HCT116 (cell line): ENCODE data around the gene IRAK4. TPM values are rescaled to one million over a fixed set of nuclear protein-coding genes. Genes with fewer than 3 reads are reported as not detected.

Experiments
- ATAC-seq: fragments of 200-7000 bp; cut with Tn5 transposase; 2 replicates; pipeline ENCODE4 v1.9.1; 2020; ENCODE audit warnings: mild to moderate bottlenecking, moderate library complexity
- BruUV-seq: library from RNA; stranded (reverse); fragments of 400-500 nt; replicated peaks from 2 replicates; lab custom pipeline; 2021; lab: Mats Ljungman, UMichigan
- CTCF ChIA-PET: fragments of 300-600 bp; sonication (Branson Sonifier 250); formaldehyde crosslinking; loops from one replicate; lab custom pipeline; 2021; ENCODE audit warnings: antibody characterized with exemption; lab: Charles Lee
- POLR2A ChIA-PET: fragments of 300-600, 350-600 bp; sonication (Branson Sonifier 250); formaldehyde crosslinking; loops from one replicate; lab custom pipeline; 2021; ENCODE audit warnings: antibody characterized with exemption; lab: Charles Lee
- RAD21 ChIA-PET, 2 experiments: fragments of 300-600 bp; sonication (Branson Sonifier 250); formaldehyde crosslinking; loops; one replicate each; lab custom pipeline; 2023; ENCODE audit warnings: low total read pairs in 2 of 2; ENCODE audit not compliant: uncharacterized antibody in 2 of 2, unreplicated experiment in 2 of 2, low non-redundant PET in 1 of 2; lab: Charles Lee
- DNase-seq: peaks from one replicate; pipeline ENCODE4 v3.0.0-alpha.2; 2010; ENCODE audit warnings: low read depth, low spot score
- H2AFZ ChIP-seq: fragments of 200-600 bp; shearing (Covaris generic), sonication (generic); 2 replicates; pipeline ENCODE4 v1.6.1; 2017; ENCODE audit warnings: low read depth, mixed run types, mixed read lengths, antibody characterized with exemption, low read length; ENCODE audit not compliant: poor library complexity, severe bottlenecking
- H3K27ac ChIP-seq: 2 replicates; pipeline ENCODE4 v1.5.1; 2012; ENCODE audit warnings: low read depth, low read length
- H3K27me3 ChIP-seq: fragments of 200-600 bp; sonication (generic); 2 replicates; pipeline ENCODE4 v1.6.1; 2016; ENCODE audit warnings: mixed run types, low read length, mixed read lengths; ENCODE audit not compliant: insufficient read depth
- H3K36me3 ChIP-seq, 2 experiments: fragments of 200-500 bp in 1 of 2; fragments of 200-600 bp in 1 of 2; sonication (Bioruptor generic) in 1 of 2; sonication (generic) in 1 of 2; 2 replicates each; pipeline versions ENCODE4 v1.5.1 to v1.6.1; 2014 to 2016; ENCODE audit warnings: low read length in 2 of 2, inconsistent platforms in 1 of 2, mixed read lengths in 1 of 2, mixed run types in 1 of 2; ENCODE audit not compliant: insufficient read depth in 2 of 2, control insufficient read depth in 1 of 2
- H3K4me1 ChIP-seq, 2 experiments: fragments of 200-600 bp in 1 of 2; sonication (generic) in 1 of 2; 2 replicates each; pipeline versions ENCODE4 v1.5.1 to v1.6.1; 2012 to 2017; ENCODE audit warnings: low read length in 2 of 2, inconsistent platforms in 1 of 2, mild to moderate bottlenecking in 1 of 2, mixed read lengths in 1 of 2, mixed run types in 1 of 2, moderate library complexity in 1 of 2; ENCODE audit not compliant: insufficient read depth in 2 of 2, control insufficient read depth in 1 of 2
- H3K4me2 ChIP-seq: fragments of 200-600 bp; sonication (generic); 2 replicates; pipeline ENCODE4 v1.6.1; 2017; ENCODE audit warnings: mixed run types, low read length, mixed read lengths
- H3K4me3 ChIP-seq, 2 experiments: fragments of 200-600 bp in 1 of 2; sonication (generic) in 1 of 2; replicated peaks in 1 of 2; 2 replicates each; pipeline ENCODE4 v1.5.1; 2011 to 2016; ENCODE audit warnings: low read length in 2 of 2, control low read depth in 1 of 2, low read depth in 1 of 2, mild to moderate bottlenecking in 1 of 2, mixed read lengths in 1 of 2, mixed run types in 1 of 2
- H3K79me2 ChIP-seq: fragments of 200-600 bp; sonication (generic); 2 replicates; pipeline ENCODE4 v1.6.1; 2017; ENCODE audit warnings: mild to moderate bottlenecking, mixed run types, low read length, moderate library complexity, mixed read lengths; ENCODE audit not compliant: insufficient read depth
- H3K9ac ChIP-seq: fragments of 200-600 bp; sonication (generic); 2 replicates; pipeline ENCODE4 v1.6.1; 2016; ENCODE audit warnings: low read length, mixed read lengths
- H3K9me2 ChIP-seq: fragments of 200-600 bp; sonication (generic), shearing (Covaris generic); 2 replicates; pipeline ENCODE4 v1.6.1; 2017; ENCODE audit warnings: mixed run types, mild to moderate bottlenecking, moderate library complexity; ENCODE audit not compliant: insufficient read depth
- H3K9me3 ChIP-seq, 2 experiments: fragments of 200-500 bp in 1 of 2; fragments of 200-600 bp in 1 of 2; sonication (Bioruptor generic) in 1 of 2; sonication (generic) in 1 of 2; 2 replicates each; pipeline ENCODE4 v1.6.1; 2014 to 2017; ENCODE audit warnings: low read length in 2 of 2, mixed read lengths in 2 of 2, inconsistent platforms in 1 of 2, low read depth in 1 of 2, mild to moderate bottlenecking in 1 of 2, mixed run types in 1 of 2, moderate library complexity in 1 of 2; ENCODE audit not compliant: control insufficient read depth in 1 of 2, insufficient read depth in 1 of 2
- H4K20me1 ChIP-seq: fragments of 200-600 bp; sonication (generic), shearing (Covaris generic); 2 replicates; pipeline ENCODE4 v1.6.1; 2017; ENCODE audit warnings: mixed run types, mild to moderate bottlenecking, moderate library complexity; ENCODE audit not compliant: insufficient read depth
- ATF3 ChIP-seq: IDR thresholded peaks from 2 replicates; pipeline ENCODE4 v1.6.1; 2012
- CBX3 ChIP-seq: IDR thresholded peaks from 2 replicates; pipeline ENCODE4 v1.6.1; 2012; ENCODE audit warnings: low read depth
- CEBPB ChIP-seq: IDR thresholded peaks from 2 replicates; pipeline ENCODE4 v1.6.1; 2012; ENCODE audit warnings: low read depth
- CTCF ChIP-seq, 3 experiments: fragments of 200-600 bp in 1 of 3; sonication (generic) in 1 of 3; IDR thresholded peaks in 2 of 3; conservative IDR thresholded peaks in 1 of 3; 2 replicates each; pipeline ENCODE4 v1.5.1; 2012 to 2017; ENCODE audit warnings: low read depth in 2 of 3, low read length in 2 of 3, antibody characterized with exemption in 1 of 3, borderline replicate concordance in 1 of 3, control low read depth in 1 of 3, mild to moderate bottlenecking in 1 of 3, mixed read lengths in 1 of 3, mixed run types in 1 of 3, moderate library complexity in 1 of 3; ENCODE audit not compliant: insufficient read depth in 1 of 3
- EGR1 ChIP-seq: IDR thresholded peaks from 2 replicates; pipeline ENCODE4 v1.6.1; 2012; ENCODE audit warnings: low read depth
- EZH2 ChIP-seq: fragments of 200-600 bp; sonication (generic); IDR thresholded peaks from 2 replicates; pipeline ENCODE4 v1.6.1; 2017; ENCODE audit warnings: antibody characterized with exemption, mixed run types
- FOSL1 ChIP-seq: IDR thresholded peaks from 2 replicates; pipeline ENCODE4 v1.6.1; 2012; ENCODE audit warnings: low read depth
- POLR2A ChIP-seq: IDR thresholded peaks from 2 replicates; pipeline ENCODE4 v1.7.0; 2011; ENCODE audit warnings: borderline replicate concordance; ENCODE audit not compliant: insufficient read depth, insufficient read length; ENCODE audit errors: extremely low read depth
- POLR2AphosphoS5 ChIP-seq: IDR thresholded peaks from 2 replicates; pipeline ENCODE4 v1.6.1; 2011; ENCODE audit warnings: mild to moderate bottlenecking, low read depth, low read length, moderate library complexity
- SP1 ChIP-seq: IDR thresholded peaks from 2 replicates; pipeline ENCODE4 v1.6.1; 2012; ENCODE audit warnings: low read depth
- SRF ChIP-seq: IDR thresholded peaks from 2 replicates; pipeline ENCODE4 v1.6.1; 2012; ENCODE audit warnings: low read depth
- YY1 ChIP-seq: IDR thresholded peaks from 2 replicates; pipeline ENCODE4 v1.6.1; 2011; ENCODE audit warnings: low read length, low read depth, moderate library complexity, mild to moderate bottlenecking; ENCODE audit not compliant: insufficient replicate concordance; ENCODE audit errors: extremely low read depth
- ZBTB33 ChIP-seq: IDR thresholded peaks from 2 replicates; pipeline ENCODE4 v1.6.1; 2011; ENCODE audit warnings: mild to moderate bottlenecking, low read length, moderate library complexity; ENCODE audit not compliant: insufficient replicate concordance; ENCODE audit errors: extremely low read depth
- ZNF274 ChIP-seq: fragments of 200-500 bp; sonication (Bioruptor generic); IDR thresholded peaks from 2 replicates; pipeline ENCODE4 v1.6.1; 2014; ENCODE audit warnings: mild to moderate bottlenecking, low read depth, low read length, inconsistent platforms
- intact Hi-C: fragments of 100-400 bp; cut with micrococcal nuclease; formaldehyde crosslinking; loops from 2 replicates; pipeline ENCODE4 v1.10.0; 2022
- total RNA-seq: library from RNA; stranded (reverse); gene quantifications from one replicate; pipeline ENCODE4 v1.2.1, GENCODE V29; 2021; ENCODE audit not compliant: unreplicated experiment

Gene IRAK4
- total RNA-seq, 1 experiment from 2014 or later: 6.9 TPM

- Histone ChIP-seq H3K9me3 (no peaks in the 10 kb centered on the region), H3K27me3 (no peaks in the 10 kb centered on the region), H3K4me1 (peaks cover 0 to 16% of the 10 kb centered on the region in 2 experiments; a peak in 2 of 4 replicates), H3K4me2 (no peak overlapping the region), H3K4me3 (no peak overlapping the region), H3K9ac (no peak overlapping the region), H3K9me2 (no peaks in the 10 kb centered on the region), H3K36me3 (no peaks in the 10 kb centered on the region), H4K20me1 (no peaks in the 10 kb centered on the region), H3K79me2 (no peaks in the 10 kb centered on the region), H2AFZ (no peak overlapping the region), H3K27ac (no peak overlapping the region)
- ChIA-PET POLR2A (no interaction called here), CTCF (no interaction called here), RAD21 (no interaction called here)
- ATAC-seq: no peak
- no TSS peak for BruUV-seq
- DNase-seq: no peak
- no peak for TF ChIP-seq CEBPB
- TF ChIP-seq SP1: no peak
- no peak for TF ChIP-seq CBX3
- no peak for TF ChIP-seq SRF
- TF ChIP-seq YY1: no peak
- TF ChIP-seq FOSL1: no peak
- no peak for TF ChIP-seq ZBTB33
- intact Hi-C loops: no loop called here
Observed at GRCh38 chr12:43832463-43833168, 73.9 kb downstream of the IRAK4 start.

- intact Hi-C loops: no loop called here
- peak overlapping the region; percentile 85 for H2AFZ ChIP-seq
- BruUV-seq: no TSS peak
- TF ChIP-seq YY1 (no peak), SRF (no peak), ATF3 (no peak), EGR1 (no peak), POLR2A (no peak), EZH2 (no peak), CTCF (IDR thresholded peaks at IDR 0.05 in 2 of 3, conservative IDR thresholded peaks at IDR 0.05 in 1 of 3; ENCODE audit: borderline replicate concordance in 1 of 3, insufficient read depth in 1 of 3, low read depth in 2 of 3, low read length in 2 of 3) (no peak), ZNF274 (no peak), POLR2AphosphoS5 (no peak)
Observed at GRCh38 chr12:43835264-43835655, 76.5 kb downstream of the IRAK4 start.

More at GRCh38 chr12:43835264-43835655, 76.5 kb downstream of the IRAK4 start:
- POLR2A ChIA-PET: interaction anchor here (1.0 kb wide), 1 partner anchor 18 kb away, joined by 3 read pairs; no protein-coding TSS in a partner anchor
- peak overlapping the region; percentile 63 to 72 for H3K4me3 ChIP-seq
- no peaks in the 10 kb centered on the region for H3K27me3 ChIP-seq
- H3K4me1 ChIP-seq: peaks cover 0 to 16% of the 10 kb centered on the region in 2 experiments; a peak in 2 of 4 replicates
- RAD21 ChIA-PET: no interaction called here
- H3K9ac ChIP-seq: peak overlapping the region; percentile 73
- no peaks in the 10 kb centered on the region for H3K9me3 ChIP-seq
- ATAC-seq (peak; percentile 39), DNase-seq (no peak)
- H3K36me3 ChIP-seq: no peaks in the 10 kb centered on the region
- peak overlapping the region; percentile 94 for H3K4me2 ChIP-seq
- no peaks in the 10 kb centered on the region for H3K79me2 ChIP-seq
- CTCF ChIA-PET: interaction anchor here (2.2 kb wide), 1 partner anchor 48 kb away, joined by 5 read pairs; no protein-coding TSS in a partner anchor
- H4K20me1 ChIP-seq: no peaks in the 10 kb centered on the region
- no peaks in the 10 kb centered on the region for H3K9me2 ChIP-seq
- H3K27ac ChIP-seq: peak overlapping the region; percentile 65
